ENCODE measurements around the gene CALHM4.
A peak's percentile ranks its signal among the peaks of the same experiment; 100 is the strongest.

Gene CALHM4

DNA sequence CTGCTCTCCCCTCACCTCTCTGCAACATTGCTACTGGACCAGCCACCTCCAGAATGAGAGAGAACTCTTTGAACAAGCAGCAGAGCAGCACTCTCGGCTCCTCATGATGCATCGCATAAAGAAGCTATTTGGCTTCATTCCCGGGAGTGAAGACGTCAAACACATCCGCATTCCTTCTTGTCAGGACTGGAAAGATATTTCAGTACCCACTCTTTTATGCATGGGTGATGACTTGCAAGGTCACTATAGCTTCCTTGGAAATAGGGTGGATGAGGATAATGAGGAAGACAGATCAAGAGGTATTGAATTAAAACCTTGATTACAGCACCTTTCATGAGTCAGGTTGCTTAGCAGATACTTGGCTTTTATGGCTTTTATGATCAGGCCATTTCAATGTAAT is 4.3 kb downstream of the CALHM4 start:
- DNase-seq (ENCODE audit: low read depth, low spot score): no peak
- TF ChIP-seq ZNF274 (IDR thresholded peaks at IDR 0.05; ENCODE audit: low read depth, low read length): no peak
- TF ChIP-seq YY1 (IDR thresholded peaks at IDR 0.05; ENCODE audit: insufficient read depth, insufficient read length): no peak
- TF ChIP-seq SUZ12 (IDR thresholded peaks at IDR 0.05; ENCODE audit: extremely low read depth, insufficient read depth, insufficient read length): no peak
- Histone ChIP-seq H3K4me1 (ENCODE audit: insufficient read depth, insufficient read length) (no peaks in the 10 kb centered on the region), H3K9me3 (ENCODE audit: insufficient read depth, low read length) (no peaks in the 10 kb centered on the region), H3K4me3 (ENCODE audit: insufficient read length, low read depth) (no peak overlapping the region), H3K9ac (ENCODE audit: insufficient read length, low read depth) (no peak overlapping the region), H3K27me3 (ENCODE audit: insufficient read depth, insufficient read length) (no peaks in the 10 kb centered on the region), H3K36me3 (ENCODE audit: insufficient read depth, insufficient read length, low read length) (no peaks in the 10 kb centered on the region)

DNA sequence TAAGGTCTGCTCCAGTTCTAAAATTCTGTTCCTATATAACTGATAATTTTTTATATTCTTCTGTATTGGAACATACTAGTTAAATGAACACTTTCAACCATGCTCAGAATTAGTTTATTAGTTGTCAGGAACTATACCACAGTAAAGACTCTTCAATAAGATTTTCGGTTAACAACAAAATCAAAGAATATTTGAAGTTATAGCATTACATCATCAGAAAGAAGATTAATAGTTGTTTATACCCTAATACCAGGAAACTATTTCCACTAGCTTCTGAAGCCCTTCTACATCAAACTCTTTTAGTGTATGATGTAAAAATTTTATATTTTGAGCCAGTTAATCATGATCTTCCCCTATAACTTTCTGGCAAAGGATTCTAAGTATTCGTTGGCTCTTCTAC is 6.6 kb downstream of the CALHM4 start:
- no peaks in the 10 kb centered on the region for H3K36me3 ChIP-seq (ENCODE audit: insufficient read depth, insufficient read length, low read length)
- H3K4me1 ChIP-seq (ENCODE audit: insufficient read depth, insufficient read length): no peaks in the 10 kb centered on the region
- DNase-seq (ENCODE audit: low read depth, low spot score): no peak
- TF ChIP-seq YY1 (IDR thresholded peaks at IDR 0.05; ENCODE audit: insufficient read depth, insufficient read length) (no peak), SUZ12 (IDR thresholded peaks at IDR 0.05; ENCODE audit: extremely low read depth, insufficient read depth, insufficient read length) (no peak), ZNF274 (IDR thresholded peaks at IDR 0.05; ENCODE audit: low read depth, low read length) (no peak)
- no peaks in the 10 kb centered on the region for H3K9me3 ChIP-seq (ENCODE audit: insufficient read depth, low read length)
- no peak overlapping the region for H3K9ac ChIP-seq (ENCODE audit: insufficient read length, low read depth)
- H3K27me3 ChIP-seq (ENCODE audit: insufficient read depth, insufficient read length): no peaks in the 10 kb centered on the region
- no peak overlapping the region for H3K4me3 ChIP-seq (ENCODE audit: insufficient read length, low read depth)

DNA sequence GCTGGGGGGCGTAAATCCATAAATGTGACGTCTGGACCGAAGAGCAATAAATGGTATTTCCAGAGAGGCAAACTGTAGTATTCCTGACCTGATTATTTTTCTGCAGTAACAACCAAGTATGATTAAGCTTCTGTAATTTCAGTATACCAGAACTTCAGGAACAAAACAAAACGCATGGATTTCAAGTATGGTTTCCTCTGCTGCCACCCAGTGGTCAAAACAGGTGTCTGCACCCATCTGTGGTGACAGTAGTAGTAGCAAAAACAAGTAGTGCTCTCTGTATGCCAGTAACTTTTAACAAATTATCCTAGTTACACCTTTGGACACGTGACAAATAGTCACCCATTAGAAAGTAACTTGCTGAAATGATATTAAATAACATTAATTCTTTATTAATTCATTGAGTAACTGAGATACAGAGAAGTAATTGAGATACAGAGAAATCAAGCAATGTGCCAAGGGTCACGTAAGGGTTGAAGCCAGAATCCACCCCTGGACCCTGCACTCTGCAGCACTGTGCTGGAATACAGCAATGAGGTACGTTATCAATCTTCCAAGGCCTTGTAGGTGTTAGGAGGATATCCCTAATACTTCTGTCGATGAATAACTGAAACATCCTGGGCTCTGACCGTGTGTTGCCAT is 7.9 kb downstream of the CALHM4 start:
- Histone ChIP-seq H3K9ac (ENCODE audit: insufficient read length, low read depth) (no peak overlapping the region), H3K36me3 (ENCODE audit: insufficient read depth, insufficient read length, low read length) (no peaks in the 10 kb centered on the region), H3K4me3 (ENCODE audit: insufficient read length, low read depth) (no peak overlapping the region), H3K4me1 (ENCODE audit: insufficient read depth, insufficient read length) (no peaks in the 10 kb centered on the region), H3K27me3 (ENCODE audit: insufficient read depth, insufficient read length) (no peaks in the 10 kb centered on the region), H3K9me3 (ENCODE audit: insufficient read depth, low read length) (no peaks in the 10 kb centered on the region)
- DNase-seq (ENCODE audit: low read depth, low spot score): peak; percentile 42
- no peak for TF ChIP-seq SUZ12 (IDR thresholded peaks at IDR 0.05; ENCODE audit: extremely low read depth, insufficient read depth, insufficient read length)
- TF ChIP-seq ZNF274 (IDR thresholded peaks at IDR 0.05; ENCODE audit: low read depth, low read length): no peak
- no peak for TF ChIP-seq YY1 (IDR thresholded peaks at IDR 0.05; ENCODE audit: insufficient read depth, insufficient read length)

DNA sequence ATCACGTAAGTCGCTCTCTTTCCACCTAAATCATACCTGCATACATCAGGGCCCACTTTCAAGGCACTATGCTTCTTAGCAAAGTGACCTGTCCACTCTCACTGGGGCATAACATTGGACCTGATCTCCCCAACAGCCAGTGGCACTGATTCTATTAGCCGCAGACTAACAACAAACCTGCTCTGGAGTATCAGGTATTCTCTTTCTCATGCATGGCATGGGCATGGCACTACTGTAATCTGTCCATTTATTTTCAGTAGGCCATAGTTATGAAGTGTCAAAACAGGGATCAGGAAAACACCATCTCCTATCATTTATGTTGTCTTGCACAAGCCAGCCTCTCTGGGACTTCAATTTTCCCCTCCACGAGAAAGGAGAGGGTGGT is 8.5 kb downstream of the CALHM4 start:
- TF ChIP-seq ZNF274 (IDR thresholded peaks at IDR 0.05; ENCODE audit: low read depth, low read length) (no peak), SUZ12 (IDR thresholded peaks at IDR 0.05; ENCODE audit: extremely low read depth, insufficient read depth, insufficient read length) (no peak), YY1 (IDR thresholded peaks at IDR 0.05; ENCODE audit: insufficient read depth, insufficient read length) (no peak)
- Histone ChIP-seq H3K36me3 (ENCODE audit: insufficient read depth, insufficient read length, low read length) (no peaks in the 10 kb centered on the region), H3K27me3 (ENCODE audit: insufficient read depth, insufficient read length) (no peaks in the 10 kb centered on the region), H3K9me3 (ENCODE audit: insufficient read depth, low read length) (no peaks in the 10 kb centered on the region), H3K4me1 (ENCODE audit: insufficient read depth, insufficient read length) (no peaks in the 10 kb centered on the region), H3K4me3 (ENCODE audit: insufficient read length, low read depth) (no peak overlapping the region), H3K9ac (ENCODE audit: insufficient read length, low read depth) (no peak overlapping the region)
- DNase-seq (ENCODE audit: low read depth, low spot score): no peak

DNA sequence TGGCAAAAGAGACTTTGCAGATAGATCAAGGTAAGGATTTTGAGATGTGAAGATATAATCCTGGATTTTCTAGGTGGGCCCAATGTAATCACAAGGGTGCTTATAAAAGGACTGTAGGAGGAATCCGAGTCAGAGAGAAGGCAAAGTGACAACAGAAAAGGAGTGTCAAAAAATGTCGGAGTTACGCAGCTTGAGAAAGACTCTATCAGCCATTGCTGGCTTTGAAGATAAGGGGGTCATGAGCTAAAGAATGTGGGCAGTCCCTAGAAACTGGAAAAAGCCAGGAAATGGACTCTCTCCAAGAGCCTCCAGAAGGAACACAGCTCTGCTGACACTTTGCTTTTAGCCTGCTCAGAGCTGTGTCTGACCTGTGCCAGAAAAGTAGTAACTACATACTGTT is 9.1 kb downstream of the CALHM4 start:
- TF ChIP-seq ZNF274 (IDR thresholded peaks at IDR 0.05; ENCODE audit: low read depth, low read length): no peak
- TF ChIP-seq YY1 (IDR thresholded peaks at IDR 0.05; ENCODE audit: insufficient read depth, insufficient read length): no peak
- no peak for TF ChIP-seq SUZ12 (IDR thresholded peaks at IDR 0.05; ENCODE audit: extremely low read depth, insufficient read depth, insufficient read length)
- Histone ChIP-seq H3K27me3 (ENCODE audit: insufficient read depth, insufficient read length) (no peaks in the 10 kb centered on the region), H3K4me1 (ENCODE audit: insufficient read depth, insufficient read length) (no peaks in the 10 kb centered on the region), H3K36me3 (ENCODE audit: insufficient read depth, insufficient read length, low read length) (no peaks in the 10 kb centered on the region), H3K9me3 (ENCODE audit: insufficient read depth, low read length) (no peaks in the 10 kb centered on the region), H3K9ac (ENCODE audit: insufficient read length, low read depth) (no peak overlapping the region), H3K4me3 (ENCODE audit: insufficient read length, low read depth) (no peak overlapping the region)
- no peak for DNase-seq (ENCODE audit: low read depth, low spot score)

DNA sequence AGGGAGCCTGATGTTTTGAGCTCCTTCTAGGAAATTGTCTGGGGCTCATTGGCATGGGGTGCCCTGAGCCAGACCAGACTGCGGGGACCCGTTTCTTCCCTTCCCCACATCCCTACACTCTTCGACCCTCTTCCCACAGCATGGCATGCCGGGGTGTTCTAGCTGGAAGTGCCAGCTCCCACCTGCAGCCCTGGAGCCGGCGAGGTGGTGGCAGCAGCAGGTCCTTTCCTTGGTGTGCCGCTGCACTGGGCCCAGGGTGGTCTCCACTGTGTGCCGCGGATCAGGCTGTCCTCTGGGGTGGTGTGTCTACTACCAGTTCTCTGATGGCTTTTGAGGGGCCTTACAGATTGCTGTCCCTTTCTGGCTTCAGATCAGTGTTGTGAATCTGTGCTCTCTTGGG is 10.3 kb downstream of the CALHM4 start:
- H3K4me3 ChIP-seq (ENCODE audit: insufficient read length, low read depth): no peak overlapping the region

DNA sequence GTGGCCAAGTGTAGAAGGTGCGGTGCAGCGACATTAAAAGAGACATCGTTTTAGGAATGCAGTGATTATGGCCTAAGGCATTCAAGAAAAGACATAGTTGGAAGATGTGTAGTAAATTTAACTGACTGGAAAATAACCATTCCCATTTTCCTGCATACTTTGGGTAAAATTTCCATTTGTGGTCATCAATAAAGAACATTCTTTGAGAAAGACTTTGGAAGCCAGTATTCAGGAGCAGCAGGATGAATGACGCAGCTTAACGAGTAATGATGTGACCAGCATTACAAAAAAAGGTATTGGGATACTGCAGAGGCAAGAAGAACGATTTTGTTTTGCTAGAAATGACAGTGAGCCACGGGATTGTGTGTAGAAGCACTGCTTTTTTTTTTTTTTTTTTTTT is 10.8 kb downstream of the CALHM4 start:
- Histone ChIP-seq H3K36me3 (ENCODE audit: insufficient read depth, insufficient read length, low read length) (no peaks in the 10 kb centered on the region), H3K4me1 (ENCODE audit: insufficient read depth, insufficient read length) (no peaks in the 10 kb centered on the region), H3K9ac (ENCODE audit: insufficient read length, low read depth) (no peak overlapping the region), H3K9me3 (ENCODE audit: insufficient read depth, low read length) (no peaks in the 10 kb centered on the region), H3K4me3 (ENCODE audit: insufficient read length, low read depth) (no peak overlapping the region), H3K27me3 (ENCODE audit: insufficient read depth, insufficient read length) (no peaks in the 10 kb centered on the region)
- TF ChIP-seq ZNF274 (IDR thresholded peaks at IDR 0.05; ENCODE audit: low read depth, low read length): no peak
- TF ChIP-seq YY1 (IDR thresholded peaks at IDR 0.05; ENCODE audit: insufficient read depth, insufficient read length): no peak
- TF ChIP-seq SUZ12 (IDR thresholded peaks at IDR 0.05; ENCODE audit: extremely low read depth, insufficient read depth, insufficient read length): no peak
- DNase-seq (ENCODE audit: low read depth, low spot score): no peak

More for the DNA sequence above, 10.3 kb downstream of the CALHM4 start:
- H3K4me1 ChIP-seq (ENCODE audit: insufficient read depth, insufficient read length): no peaks in the 10 kb centered on the region
- no peaks in the 10 kb centered on the region for H3K36me3 ChIP-seq (ENCODE audit: insufficient read depth, insufficient read length, low read length)
- TF ChIP-seq YY1 (IDR thresholded peaks at IDR 0.05; ENCODE audit: insufficient read depth, insufficient read length) (no peak), ZNF274 (IDR thresholded peaks at IDR 0.05; ENCODE audit: low read depth, low read length) (no peak), SUZ12 (IDR thresholded peaks at IDR 0.05; ENCODE audit: extremely low read depth, insufficient read depth, insufficient read length) (no peak)
- no peak overlapping the region for H3K9ac ChIP-seq (ENCODE audit: insufficient read length, low read depth)
- H3K9me3 ChIP-seq (ENCODE audit: insufficient read depth, low read length): no peaks in the 10 kb centered on the region
- no peak for DNase-seq (ENCODE audit: low read depth, low spot score)
- H3K27me3 ChIP-seq (ENCODE audit: insufficient read depth, insufficient read length): no peaks in the 10 kb centered on the region
